Astrocyte (in vitro differentiated cells and primary cell): ENCODE results near the gene SNTN.

Source experiments
- EZH2 ChIP-seq: IDR thresholded peaks from 2 replicates; pipeline ENCODE4 v1.6.1; 2012; ENCODE audit warnings: mild to moderate bottlenecking, low read length, inconsistent platforms; ENCODE audit not compliant: insufficient read depth
- TF ChIP-seq, protein P1 (sequence below): IDR thresholded peaks from 2 replicates; pipeline ENCODE4 v1.5.1; 2011; ENCODE audit warnings: low read depth, mild to moderate bottlenecking, inconsistent platforms, low read length, moderate library complexity; ENCODE audit not compliant: insufficient read depth

- TF ChIP-seq, protein P1, sequence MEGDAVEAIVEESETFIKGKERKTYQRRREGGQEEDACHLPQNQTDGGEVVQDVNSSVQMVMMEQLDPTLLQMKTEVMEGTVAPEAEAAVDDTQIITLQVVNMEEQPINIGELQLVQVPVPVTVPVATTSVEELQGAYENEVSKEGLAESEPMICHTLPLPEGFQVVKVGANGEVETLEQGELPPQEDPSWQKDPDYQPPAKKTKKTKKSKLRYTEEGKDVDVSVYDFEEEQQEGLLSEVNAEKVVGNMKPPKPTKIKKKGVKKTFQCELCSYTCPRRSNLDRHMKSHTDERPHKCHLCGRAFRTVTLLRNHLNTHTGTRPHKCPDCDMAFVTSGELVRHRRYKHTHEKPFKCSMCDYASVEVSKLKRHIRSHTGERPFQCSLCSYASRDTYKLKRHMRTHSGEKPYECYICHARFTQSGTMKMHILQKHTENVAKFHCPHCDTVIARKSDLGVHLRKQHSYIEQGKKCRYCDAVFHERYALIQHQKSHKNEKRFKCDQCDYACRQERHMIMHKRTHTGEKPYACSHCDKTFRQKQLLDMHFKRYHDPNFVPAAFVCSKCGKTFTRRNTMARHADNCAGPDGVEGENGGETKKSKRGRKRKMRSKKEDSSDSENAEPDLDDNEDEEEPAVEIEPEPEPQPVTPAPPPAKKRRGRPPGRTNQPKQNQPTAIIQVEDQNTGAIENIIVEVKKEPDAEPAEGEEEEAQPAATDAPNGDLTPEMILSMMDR, result no peak
- TF ChIP-seq EZH2, result no peak
Measured at GRCh38 chr3:63656786-63657185, 4.3 kb downstream of the SNTN start.
